ENCODE data around the gene GLIS1. TPM values are rescaled to one million over a fixed set of nuclear protein-coding genes. Genes with fewer than 3 reads are reported as not detected.

Gene GLIS1
- total and polyA plus RNA-seq, 8 donors: 0.20 to 4.8 (median 0.55) TPM; not detected in 1

GRCh38 chr1:53732912-53733317, 6.0 kb downstream of the GLIS1 start:
- DNase-seq: no peak
- intact Hi-C loops (cut with DNase I; ENCODE audit: low total_unique reads): no loop called here
- no peak overlapping the region for H3K4me3 ChIP-seq
- 52 to 65% (median 60%) methylated on average over 6 of the region's 6 CpGs for WGBS, 5 donors
- no peaks in the 10 kb centered on the region for H3K9me3 ChIP-seq
- no peaks in the 10 kb centered on the region for H3K36me3 ChIP-seq
- no peak for TF ChIP-seq CTCF (IDR thresholded peaks at IDR 0.05)
- no peak for TF ChIP-seq POLR2AphosphoS5 (IDR thresholded peaks at IDR 0.05)
- TF ChIP-seq POLR2A (IDR thresholded peaks at IDR 0.05): no peak
- no peak for TF ChIP-seq EP300 (IDR thresholded peaks at IDR 0.05)
- peaks cover 0 to 47% (median 9%) of the 10 kb centered on the region in 3 donors for H3K27me3 ChIP-seq
- H3K27ac ChIP-seq: peak overlapping the region in 2 of 5 donors; percentile 30 to 59
- H3K4me1 ChIP-seq: peaks cover 4 to 7% (median 5%) of the 10 kb centered on the region in 4 donors

- Histone ChIP-seq H3K9me3 (no peaks in the 10 kb centered on the region), H3K27me3 (peaks cover 0 to 42% (median 4%) of the 10 kb centered on the region in 3 donors)
- DNase-seq: no peak
Measured at GRCh38 chr1:53732409-53732808, 6.6 kb downstream of the GLIS1 start.

GRCh38 chr1:53731779-53732305, 7.1 kb downstream of the GLIS1 start:
- WGBS, 5 donors: 71 to 79% (median 76%) methylated on average over 7 to 8 of the region's 8 CpGs
- peaks cover 0 to 36% (median 0%) of the 10 kb centered on the region in 3 donors for H3K27me3 ChIP-seq
- no peak overlapping the region for H3K4me3 ChIP-seq
- no peaks in the 10 kb centered on the region for H3K9me3 ChIP-seq
- TF ChIP-seq EP300 (IDR thresholded peaks at IDR 0.05): no peak
- TF ChIP-seq CTCF (IDR thresholded peaks at IDR 0.05): no peak
- no peak for TF ChIP-seq POLR2A (IDR thresholded peaks at IDR 0.05)
- no peak for TF ChIP-seq POLR2AphosphoS5 (IDR thresholded peaks at IDR 0.05)
- DNase-seq: no peak
- intact Hi-C loops (cut with DNase I; ENCODE audit: low total_unique reads): no loop called here
- no peaks in the 10 kb centered on the region for H3K36me3 ChIP-seq
- H3K4me1 ChIP-seq: no peaks in the 10 kb centered on the region
- peak overlapping the region in 3 of 5 donors; percentile 30 to 59 (median 42) for H3K27ac ChIP-seq

More at GRCh38 chr1:53732409-53732808, 6.6 kb downstream of the GLIS1 start:
- Histone ChIP-seq H3K4me1 (peaks cover 0 to 2% (median under 1%) of the 10 kb centered on the region in 4 donors), H3K4me3 (no peak overlapping the region), H3K27ac (peak overlapping the region in 3 of 5 donors; percentile 30 to 59 (median 42)), H3K36me3 (no peaks in the 10 kb centered on the region)
- intact Hi-C loops (cut with DNase I; ENCODE audit: low total_unique reads): no loop called here
- no peak for TF ChIP-seq CTCF (IDR thresholded peaks at IDR 0.05)
- no peak for TF ChIP-seq POLR2A (IDR thresholded peaks at IDR 0.05)
- TF ChIP-seq POLR2AphosphoS5 (IDR thresholded peaks at IDR 0.05): no peak
- no peak for TF ChIP-seq EP300 (IDR thresholded peaks at IDR 0.05)
- 31 to 43% (median 37%) methylated on average over 3 of the region's 3 CpGs for WGBS, 5 donors

- Histone ChIP-seq H3K27me3 (peaks cover 0 to 29% (median 0%) of the 10 kb centered on the region in 3 donors), H3K36me3 (no peaks in the 10 kb centered on the region), H3K4me1 (no peaks in the 10 kb centered on the region), H3K27ac (peak overlapping the region in 1 of 5 donors; percentile 30), H3K9me3 (no peaks in the 10 kb centered on the region), H3K4me3 (no peak overlapping the region)
- DNase-seq: no peak
- intact Hi-C loops (cut with DNase I; ENCODE audit: low total_unique reads): no loop called here
- WGBS, 5 donors: 85 to 93% (median 87%) methylated on average over 8 to 10 of the region's 10 CpGs
- TF ChIP-seq POLR2AphosphoS5 (IDR thresholded peaks at IDR 0.05) (no peak), EP300 (IDR thresholded peaks at IDR 0.05) (no peak), CTCF (IDR thresholded peaks at IDR 0.05) (no peak), POLR2A (IDR thresholded peaks at IDR 0.05) (no peak)
Measured at GRCh38 chr1:53731043-53731600, 7.8 kb downstream of the GLIS1 start.

Data from stomach (tissue), 9 donors.